ENCODE results near the gene DLG5.

The DLG5 gene

GRCh38 chr10:77742172-77742571 is 184.4 kb downstream of the DLG5 start:
- no peak for DNase-seq

- no peak for DNase-seq
These were observed 184.8 kb downstream of the DLG5 start for GRCh38 chr10:77741746-77742145.
